ELF-1 (cell line): ENCODE results near the gene AHNAK2.
"Not testable (repeated sequence)": the region's sequence is repeated elsewhere in the genome, so short reads cannot be mapped to it uniquely, and the experiment has no call there.

ENCODE experiments used
- DNase-seq: peaks from one replicate; pipeline ENCODE4 v3.0.0-alpha.2; 2016; ENCODE audit warnings: low read depth, low spot score

AHNAK2 gene

GRCh38 chr14:104977681-104978653 is at the start of gene AHNAK2:
AHNAK2 (minus strand) TSS chr14:104978374; CDS start chr14:104978237, 137 bp downstream.
- peak; percentile 79 for DNase-seq

DNA sequence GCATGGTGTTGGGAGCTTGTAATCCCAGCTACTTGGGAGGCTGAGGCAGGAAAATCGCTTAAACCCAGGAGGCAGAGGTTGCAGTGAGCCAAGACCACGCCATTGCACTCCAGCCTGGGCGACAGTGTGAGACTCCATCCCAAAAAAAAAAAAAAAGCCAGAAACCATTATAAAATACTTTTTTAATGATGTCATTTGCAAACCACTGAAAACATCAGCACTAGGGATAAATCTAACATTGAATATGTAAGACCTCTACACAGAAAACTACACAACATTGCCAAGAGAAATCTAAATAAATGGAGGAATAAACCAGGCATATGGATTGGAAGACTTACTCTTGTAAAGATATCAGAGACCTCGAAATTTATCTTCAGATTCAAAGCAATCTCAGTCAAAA is 49.5 kb upstream of the AHNAK2 start:
- DNase-seq: not testable (repeated sequence)

DNA sequence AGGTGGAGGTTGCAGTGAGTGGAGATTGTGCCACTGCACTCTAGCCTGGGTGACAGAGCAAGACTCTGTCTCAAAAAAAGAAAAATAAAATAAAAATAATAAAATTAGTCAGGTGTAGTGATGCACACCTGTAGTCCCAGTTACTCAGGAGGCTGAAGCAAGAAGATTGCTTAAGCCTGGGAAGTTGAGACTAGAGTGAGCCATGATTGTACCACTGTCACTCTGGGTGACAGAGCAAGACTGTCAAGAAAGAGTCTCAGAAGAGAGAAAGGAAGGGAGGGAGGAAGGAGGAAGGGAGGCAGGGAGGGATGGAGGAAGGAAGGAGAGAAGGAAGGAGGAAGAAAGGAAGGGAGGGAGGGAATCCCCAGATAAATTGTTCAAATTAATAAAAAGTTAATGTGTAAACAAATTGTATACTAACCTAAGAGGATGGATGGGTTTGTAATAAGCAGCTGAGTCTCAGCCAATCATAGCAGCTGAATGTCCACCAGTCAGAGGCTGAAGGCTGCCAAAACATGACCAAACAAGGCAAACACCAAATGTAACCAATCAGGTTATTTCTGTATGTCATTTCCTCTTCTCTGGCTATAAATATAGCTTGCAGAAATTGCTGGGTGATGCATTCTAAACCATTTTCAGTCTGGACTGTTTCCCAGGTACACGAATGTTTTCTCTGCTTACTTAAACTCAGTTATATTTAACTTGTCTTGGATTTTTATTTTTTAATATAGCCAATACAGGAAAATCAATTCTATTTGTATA is 48.8 kb upstream of the AHNAK2 start:
- DNase-seq: no peak

- DNase-seq: no peak
These were observed 48.0 kb upstream of the AHNAK2 start for GRCh38 chr14:105026033-105026785.

DNA sequence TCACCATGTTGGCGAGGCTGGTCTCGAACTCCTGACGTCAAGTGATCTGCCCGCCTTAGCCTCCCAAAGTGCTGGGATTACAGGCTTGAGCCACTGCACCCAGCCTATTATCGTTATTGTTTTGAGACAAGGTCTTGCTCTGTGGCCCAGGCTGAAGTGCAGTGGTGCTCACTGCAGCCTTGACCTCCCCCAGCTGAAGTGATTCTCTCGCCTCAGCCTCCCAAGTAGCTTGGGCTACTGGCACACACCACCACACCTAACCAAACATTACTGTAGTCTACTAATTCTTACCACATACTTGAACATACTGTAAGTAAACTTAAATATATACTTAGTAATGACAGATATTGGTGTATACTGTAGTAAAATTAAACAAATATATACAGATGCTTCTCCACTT is 47.3 kb upstream of the AHNAK2 start:
- DNase-seq: no peak

DNA sequence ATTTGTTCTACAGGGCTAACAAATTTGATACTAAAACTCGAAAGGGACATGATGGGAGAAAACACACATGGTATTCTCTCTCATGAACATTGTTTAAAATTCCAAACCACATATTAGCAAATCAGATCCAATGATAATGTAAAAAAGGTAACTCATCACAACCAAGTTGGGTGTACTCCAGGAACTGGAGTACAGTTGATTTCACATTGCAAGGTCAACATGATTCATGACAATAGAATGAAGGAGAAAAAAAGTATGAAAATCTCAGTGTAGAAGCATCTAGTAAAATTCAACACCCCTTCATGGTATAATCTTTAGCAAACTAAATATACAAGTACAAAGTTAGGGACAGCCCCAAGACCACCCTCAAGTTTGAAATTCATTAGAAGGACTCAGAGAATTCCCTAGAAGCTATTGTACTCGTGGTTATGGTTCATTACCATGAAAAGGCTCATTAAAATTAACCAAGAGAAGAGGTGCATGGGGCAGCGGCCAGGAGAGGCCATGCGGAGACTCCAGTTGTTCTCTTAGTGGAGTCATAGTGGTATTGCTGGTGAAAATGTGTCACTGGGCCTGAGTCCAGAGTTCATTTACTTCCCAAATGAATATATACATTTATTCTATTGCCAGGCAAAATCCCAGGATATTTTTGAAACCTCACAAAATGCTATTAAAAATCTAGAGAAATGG is 45.8 kb upstream of the AHNAK2 start:
- no peak for DNase-seq

GRCh38 chr14:105023144-105023543 is 45.0 kb upstream of the AHNAK2 start:
- no peak for DNase-seq

DNA sequence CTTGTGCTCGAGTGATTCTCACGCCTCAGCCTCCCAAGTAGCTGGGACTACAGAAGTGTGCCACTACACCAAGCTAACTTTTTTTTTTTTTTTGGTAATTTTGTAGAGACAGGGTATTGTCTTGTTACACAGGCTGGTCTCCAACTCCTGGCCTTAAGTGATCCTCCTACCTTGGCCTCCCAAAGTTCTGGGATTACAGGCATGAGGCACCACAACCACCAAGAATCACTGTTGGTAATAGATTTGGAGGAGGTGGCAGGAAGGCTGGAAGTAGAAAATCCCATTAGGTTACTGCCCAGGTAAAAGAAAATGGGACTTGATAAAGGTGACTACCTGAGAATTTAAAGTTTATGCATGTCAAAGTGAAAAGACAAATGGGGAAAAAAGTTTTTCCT is 44.1 kb upstream of the AHNAK2 start:
- no peak for DNase-seq

- DNase-seq: peak; percentile 80
These were observed 43.6 kb upstream of the AHNAK2 start for GRCh38 chr14:105021656-105022275.

GRCh38 chr14:105020815-105021655 is 42.9 kb upstream of the AHNAK2 start, which contains the start of gene CDCA4:
CDCA4 (minus strand) TSS chr14:105021083; CDS start chr14:105011929, 9,154 bp downstream.
- peak; percentile 96 for DNase-seq

DNA sequence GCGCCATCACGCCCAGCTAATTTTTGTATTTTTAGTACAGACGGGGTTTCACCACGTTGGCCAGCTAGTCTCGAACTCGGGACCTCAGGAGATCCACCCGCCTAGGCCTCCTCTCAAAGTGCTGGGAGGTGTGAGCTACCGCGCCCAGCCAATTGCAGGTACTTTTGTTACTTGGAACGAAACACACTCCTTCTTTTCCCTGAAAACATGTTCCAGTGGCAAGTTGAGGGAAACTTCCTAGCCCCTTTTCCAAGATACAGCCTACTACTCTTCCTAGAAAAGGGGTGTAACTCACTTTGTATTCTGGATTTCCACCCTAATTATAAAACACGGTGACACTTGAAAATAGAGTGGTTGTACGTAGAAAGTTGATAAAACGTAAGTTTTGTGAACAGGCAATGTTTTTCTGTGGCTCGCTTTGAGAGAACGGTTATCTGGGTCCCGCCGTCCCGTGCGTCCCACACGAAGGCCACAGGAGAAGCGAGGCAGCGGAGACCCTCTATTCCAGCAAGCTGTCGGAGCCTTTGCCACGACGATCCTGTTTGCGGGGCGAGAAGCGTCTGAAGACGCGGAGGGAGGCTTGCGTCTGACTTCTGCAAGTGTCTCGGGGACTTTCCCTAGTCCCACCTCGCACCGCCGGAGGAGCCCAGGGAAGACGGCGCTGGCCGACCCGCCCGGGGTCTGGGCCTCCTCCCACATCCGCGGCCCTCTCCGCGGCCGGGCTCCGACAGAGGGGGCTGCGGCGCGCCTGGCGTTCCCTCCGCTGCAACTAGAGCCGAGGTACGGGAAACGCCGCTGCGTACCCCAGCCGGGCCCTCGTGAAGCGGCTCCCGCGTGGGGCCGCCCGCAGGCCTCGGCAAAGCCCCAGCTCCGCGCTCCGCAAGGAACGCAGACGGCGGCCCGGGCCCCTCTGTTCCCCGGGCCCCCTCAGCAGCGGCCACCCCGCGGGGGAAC is 42.0 kb upstream of the AHNAK2 start:
- peak; percentile 58 for DNase-seq

- DNase-seq: peak; percentile 29
These were observed 40.2 kb upstream of the AHNAK2 start for GRCh38 chr14:105018414-105018813.

DNA sequence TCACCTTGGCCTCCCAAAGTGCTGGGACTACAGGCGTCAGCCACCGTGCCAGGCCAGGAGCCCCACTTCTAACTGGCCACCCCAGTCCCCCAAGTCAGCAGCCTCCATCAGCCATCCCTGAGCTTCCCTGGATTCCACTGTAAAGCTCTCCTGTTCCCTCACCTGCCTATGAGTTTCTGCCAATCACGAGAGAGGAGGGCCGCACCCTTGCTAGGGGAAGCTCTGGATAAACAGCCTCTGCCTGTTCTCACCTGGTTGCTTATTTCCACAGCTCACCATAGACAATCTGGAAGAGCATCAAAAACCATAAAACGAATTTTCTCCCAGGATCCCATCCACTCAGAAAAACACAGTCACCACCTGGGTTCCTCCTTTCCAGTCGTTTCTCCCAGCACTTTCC is 37.7 kb upstream of the AHNAK2 start:
- no peak for DNase-seq

GRCh38 chr14:105015242-105015641 is 37.1 kb upstream of the AHNAK2 start:
- DNase-seq: no peak

- DNase-seq: no peak
These were observed 36.5 kb upstream of the AHNAK2 start for GRCh38 chr14:105014631-105015030.

- DNase-seq: no peak
These were observed 35.9 kb upstream of the AHNAK2 start for GRCh38 chr14:105014032-105014431.

- DNase-seq: no peak
These were observed 35.1 kb upstream of the AHNAK2 start for GRCh38 chr14:105013150-105013785.
